H9 (cell line): ENCODE results near the gene CLPTM1L. TPM values are rescaled to one million over a fixed set of nuclear protein-coding genes. Genes with fewer than 3 reads are reported as not detected.

ENCODE experiments used
- DNase-seq: peaks from one replicate; pipeline ENCODE4 v3.0.0-alpha.2; 2017
- H2AFZ ChIP-seq: one replicate; pipeline ENCODE4 v1.6.1; 2013; ENCODE audit warnings: mild to moderate bottlenecking, low read length, control low read depth, moderate library complexity
- H2AK5ac ChIP-seq: 2 replicates; pipeline ENCODE4 v1.6.1; 2013; ENCODE audit warnings: low read length, control low read depth, mixed read lengths; ENCODE audit not compliant: insufficient read length
- H2BK120ac ChIP-seq: one replicate; pipeline ENCODE4 v1.6.1; 2013; ENCODE audit warnings: low read depth, mild to moderate bottlenecking, low read length, control low read depth, inconsistent platforms; ENCODE audit not compliant: poor library complexity, severe bottlenecking
- H2BK12ac ChIP-seq: 2 replicates; pipeline ENCODE4 v1.6.1; 2013; ENCODE audit warnings: low read length, control low read depth, mixed read lengths, low read depth; ENCODE audit not compliant: insufficient read length
- H2BK15ac ChIP-seq: 2 replicates; pipeline ENCODE4 v1.6.1; 2013; ENCODE audit warnings: low read depth, low read length, control low read depth
- H2BK20ac ChIP-seq: one replicate; pipeline ENCODE4 v1.6.1; 2013; ENCODE audit warnings: low read depth, mild to moderate bottlenecking, low read length, control low read depth, inconsistent platforms; ENCODE audit not compliant: poor library complexity, severe bottlenecking
- H2BK5ac ChIP-seq: 2 replicates; pipeline ENCODE4 v1.6.1; 2013; ENCODE audit warnings: low read length, control low read depth, mixed read lengths; ENCODE audit not compliant: insufficient read length
- H3K14ac ChIP-seq: 2 replicates; pipeline ENCODE4 v1.6.1; 2013; ENCODE audit warnings: low read length, control low read depth; ENCODE audit not compliant: insufficient read depth
- H3K18ac ChIP-seq: 2 replicates; pipeline ENCODE4 v1.6.1; 2013; ENCODE audit warnings: low read depth, mild to moderate bottlenecking, mixed read lengths, low read length, control low read depth; ENCODE audit not compliant: insufficient read length
- H3K23ac ChIP-seq: 2 replicates; pipeline ENCODE4 v1.6.1; 2013; ENCODE audit warnings: low read length, control low read depth, mixed read lengths, low read depth; ENCODE audit not compliant: insufficient read length
- H3K23me2 ChIP-seq: 2 replicates; pipeline ENCODE4 v1.6.1; 2013; ENCODE audit warnings: low read depth, mild to moderate bottlenecking, mixed read lengths, low read length, control low read depth; ENCODE audit not compliant: insufficient read length, poor library complexity, severe bottlenecking
- H3K27ac ChIP-seq: 2 replicates; pipeline ENCODE4 v1.5.1; 2013; ENCODE audit warnings: low read length, control low read depth, mixed read lengths, low read depth; ENCODE audit not compliant: insufficient read length
- H3K27me3 ChIP-seq: 2 replicates; pipeline ENCODE4 v1.6.1; 2013; ENCODE audit warnings: low read length, control low read depth, inconsistent platforms; ENCODE audit not compliant: insufficient read depth
- H3K4ac ChIP-seq: 2 replicates; pipeline ENCODE4 v1.6.1; 2013; ENCODE audit warnings: low read depth, mild to moderate bottlenecking, control low read depth, inconsistent platforms, low read length, moderate library complexity
- H3K4me1 ChIP-seq: 2 replicates; pipeline ENCODE4 v1.6.1; 2013; ENCODE audit warnings: low read length, control low read depth, inconsistent platforms; ENCODE audit not compliant: insufficient read depth
- H3K4me2 ChIP-seq: 2 replicates; pipeline ENCODE4 v1.6.1; 2013; ENCODE audit warnings: low read length, control low read depth, mixed read lengths; ENCODE audit not compliant: insufficient read length, insufficient read depth
- H3K56ac ChIP-seq: 2 replicates; pipeline ENCODE4 v1.6.1; 2013; ENCODE audit warnings: low read depth, mild to moderate bottlenecking, mixed read lengths, low read length, control low read depth; ENCODE audit not compliant: insufficient read length
- H3K79me1 ChIP-seq: 2 replicates; pipeline ENCODE4 v1.6.1; 2013; ENCODE audit warnings: low read depth, mild to moderate bottlenecking, moderate library complexity, low read length, control low read depth, inconsistent platforms; ENCODE audit not compliant: insufficient read depth, poor library complexity, severe bottlenecking
- H3K79me2 ChIP-seq: 2 replicates; pipeline ENCODE4 v1.6.1; 2013; ENCODE audit warnings: low read length, control low read depth, inconsistent platforms; ENCODE audit not compliant: insufficient read depth
- H3K9ac ChIP-seq: 2 replicates; pipeline ENCODE4 v1.6.1; 2013; ENCODE audit warnings: low read length, control low read depth, mixed read lengths; ENCODE audit not compliant: insufficient read length; ENCODE audit errors: extremely low read depth
- H3K9me3 ChIP-seq: one replicate; pipeline ENCODE4 v1.6.1; 2013; ENCODE audit warnings: low read depth, low read length, inconsistent platforms; ENCODE audit not compliant: control insufficient read depth
- H3T11ph ChIP-seq: one replicate; pipeline ENCODE4 v1.6.1; 2013; ENCODE audit warnings: mild to moderate bottlenecking, low read length, control low read depth, inconsistent platforms
- H4K20me1 ChIP-seq: one replicate; pipeline ENCODE4 v1.6.1; 2013; ENCODE audit not compliant: control insufficient read depth, insufficient read length, insufficient read depth
- H4K5ac ChIP-seq: 2 replicates; pipeline ENCODE4 v1.6.1; 2013; ENCODE audit warnings: low read depth, mild to moderate bottlenecking, mixed read lengths, low read length, control low read depth; ENCODE audit not compliant: insufficient read length
- H4K8ac ChIP-seq: replicated peaks from 2 replicates; pipeline ENCODE4 v1.6.1; 2013; ENCODE audit warnings: low read length, control low read depth, mixed read lengths, low read depth; ENCODE audit not compliant: insufficient read length
- H4K91ac ChIP-seq: 2 replicates; pipeline ENCODE4 v1.6.1; 2013; ENCODE audit warnings: low read depth, mild to moderate bottlenecking, moderate library complexity, mixed read lengths, low read length, control low read depth; ENCODE audit not compliant: insufficient read length
- H3K27ac Mint-ChIP-seq, 3 experiments: 2 replicates in 2 of 3; 3 replicates in 1 of 3; pipeline ENCODE4 v1.8.0; 2020 to 2021; ENCODE audit warnings: mixed read lengths in 3 of 3, mild to moderate bottlenecking in 1 of 3, moderate library complexity in 1 of 3
- H3K27me3 Mint-ChIP-seq: 2 replicates; pipeline ENCODE4 v1.8.0; 2021; ENCODE audit warnings: low read depth, mild to moderate bottlenecking, moderate library complexity, mixed read lengths
- H3K36me3 Mint-ChIP-seq, 3 experiments: 2 replicates in 2 of 3; 3 replicates in 1 of 3; pipeline ENCODE4 v1.8.0; 2020 to 2021; ENCODE audit warnings: low read depth in 3 of 3, mixed read lengths in 3 of 3; ENCODE audit not compliant: insufficient read depth in 1 of 3
- H3K4me1 Mint-ChIP-seq, 2 experiments: 2 replicates each; pipeline ENCODE4 v1.8.0; 2020; ENCODE audit warnings: mixed read lengths in 2 of 2
- H3K4me3 Mint-ChIP-seq, 2 experiments: 2 replicates in 1 of 2; 3 replicates in 1 of 2; pipeline ENCODE4 v1.8.0; 2020 to 2021; ENCODE audit warnings: mild to moderate bottlenecking in 2 of 2, mixed read lengths in 2 of 2, moderate library complexity in 1 of 2
- H3K9me3 Mint-ChIP-seq, 2 experiments: 2 replicates in 1 of 2; 3 replicates in 1 of 2; pipeline ENCODE4 v1.8.0; 2020; ENCODE audit warnings: mild to moderate bottlenecking in 2 of 2, mixed read lengths in 2 of 2, moderate library complexity in 1 of 2
- CTCF ChIP-seq: fragments of 200-600 bp; sonication (generic); conservative IDR thresholded peaks from 3 replicates; pipeline ENCODE4 v1.8.0; 2021; ENCODE audit warnings: antibody characterized with exemption, mild to moderate bottlenecking
- WGBS: extraction: QIAGEN DNeasy Blood & Tissue Kit; methylation state at CpG from one replicate; pipeline ENCODE4 v1.1.7; 2013; ENCODE audit warnings: missing lambda C conversion rate, low lambda C conversion rate, mixed read lengths; ENCODE audit not compliant: insufficient read length; ENCODE audit errors: extremely low coverage; 5-methylcytosine and 5-hydroxymethylcytosine counted together
- total RNA-seq: library from RNA; stranded (reverse); gene quantifications from 2 replicates; pipeline ENCODE4 v1.2.1, GENCODE V29; 2021

Gene CLPTM1L
- total RNA-seq, 1 experiment from 2014 or later: 108 TPM

GRCh38 chr5:1387876-1388275, 43.0 kb upstream of the CLPTM1L start:
- no peak for TF ChIP-seq CTCF
- H3K56ac ChIP-seq: no peak overlapping the region
- no peak overlapping the region for H3K4me2 ChIP-seq
- Mint-ChIP-seq H3K27me3 (peaks cover 73% of the 10 kb centered on the region), H3K36me3 (no peaks in the 10 kb centered on the region), H3K4me3 (no peak overlapping the region), H3K27ac (no peak overlapping the region), H3K4me1 (peaks cover 11 to 15% of the 10 kb centered on the region in 2 experiments), H3K9me3 (no peaks in the 10 kb centered on the region)
- no peak for DNase-seq
- H3K27ac ChIP-seq: no peak overlapping the region
- no CpG with 5 or more reads among the region's 5 CpGs for WGBS
- no peaks in the 10 kb centered on the region for H3K4me1 ChIP-seq
- H2AK5ac ChIP-seq: no peak overlapping the region
- no peak overlapping the region for H3K4ac ChIP-seq
- no peak overlapping the region for H2BK120ac ChIP-seq
- no peaks in the 10 kb centered on the region for H3K79me2 ChIP-seq
- no peak overlapping the region for H2BK5ac ChIP-seq
- H3K23me2 ChIP-seq: peaks cover 6% of the 10 kb centered on the region
- H3K14ac ChIP-seq: no peak overlapping the region
- H2BK12ac ChIP-seq: no peak overlapping the region
- no peak overlapping the region for H2AFZ ChIP-seq
- H2BK15ac ChIP-seq: no peak overlapping the region
- H4K8ac ChIP-seq: no peak overlapping the region
- no peak overlapping the region for H4K91ac ChIP-seq
- no peak overlapping the region for H3K23ac ChIP-seq
- H4K5ac ChIP-seq: no peak overlapping the region
- H3K9me3 ChIP-seq: no peaks in the 10 kb centered on the region
- no peak overlapping the region for H3T11ph ChIP-seq
- H3K79me1 ChIP-seq: no peaks in the 10 kb centered on the region
- H4K20me1 ChIP-seq: peaks cover 3% of the 10 kb centered on the region
- H2BK20ac ChIP-seq: no peak overlapping the region
- H3K18ac ChIP-seq: no peak overlapping the region
- H3K27me3 ChIP-seq: peaks cover 4% of the 10 kb centered on the region; the same call in 1 of the 2 replicates
- no peak overlapping the region for H3K9ac ChIP-seq
